HepG2 (cell line): ENCODE data around the gene ATP13A1. TPM values are rescaled to one million over a fixed set of nuclear protein-coding genes. Genes with fewer than 3 reads are reported as not detected.

Experiments used
- CCAR2 ChIP-seq: fragments of 200-400 bp; formaldehyde crosslinking; optimal IDR thresholded peaks from 2 replicates; pipeline ENCODE3; 2018; ENCODE audit warnings: low read depth, mild to moderate bottlenecking, low read length, moderate library complexity
- EEA1 ChIP-seq: sonication (generic); formaldehyde crosslinking; IDR thresholded peaks from 2 replicates; pipeline ENCODE4 v1.5.1; 2020; ENCODE audit warnings: mild to moderate bottlenecking, missing genetic modification reagents, borderline replicate concordance
- MAFG ChIP-seq: sonication (generic); formaldehyde crosslinking; IDR thresholded peaks from 2 replicates; pipeline ENCODE4 v1.5.1; 2020; ENCODE audit warnings: mild to moderate bottlenecking, missing genetic modification reagents
- MEF2D ChIP-seq: sonication (generic); formaldehyde crosslinking; IDR thresholded peaks from 2 replicates; pipeline ENCODE4 v1.5.1; 2020; ENCODE audit warnings: mild to moderate bottlenecking, missing genetic modification reagents
- NKX3-1 ChIP-seq: sonication (generic); formaldehyde crosslinking; IDR thresholded peaks from 2 replicates; pipeline ENCODE4 v1.5.0; 2020; ENCODE audit warnings: missing genetic modification reagents
- SAFB2 ChIP-seq: sonication (generic); formaldehyde crosslinking; IDR thresholded peaks from 2 replicates; pipeline ENCODE4 v1.5.1; 2020; ENCODE audit warnings: missing genetic modification reagents, low read depth, mild to moderate bottlenecking, borderline replicate concordance
- SALL1 ChIP-seq: sonication (generic); formaldehyde crosslinking; IDR thresholded peaks from 2 replicates; pipeline ENCODE4 v1.8.0; 2022; ENCODE audit warnings: mild to moderate bottlenecking, missing genetic modification reagents
- STAG1 ChIP-seq: sonication (generic); formaldehyde crosslinking; IDR thresholded peaks from 2 replicates; pipeline ENCODE4 v1.4.0; 2020; ENCODE audit warnings: missing genetic modification reagents
- TOPORS ChIP-seq: sonication (generic); formaldehyde crosslinking; IDR thresholded peaks from 2 replicates; pipeline ENCODE4 v1.8.0; 2023; ENCODE audit warnings: mild to moderate bottlenecking, missing genetic modification reagents
- ZFP36 ChIP-seq: fragments of 150-350 bp; IDR thresholded peaks from 2 replicates; pipeline ENCODE4 v1.6.1; 2018; ENCODE audit warnings: borderline replicate concordance, low read length, low read depth; ENCODE audit not compliant: partially characterized antibody
- ZNF549 ChIP-seq: sonication (generic); formaldehyde crosslinking; IDR thresholded peaks from 2 replicates; pipeline ENCODE4 v1.5.0; 2020; ENCODE audit warnings: missing genetic modification reagents
- ZNF569 ChIP-seq: sonication (generic); formaldehyde crosslinking; IDR thresholded peaks from 2 replicates; pipeline ENCODE4 v1.5.0; 2020; ENCODE audit warnings: mild to moderate bottlenecking, missing genetic modification reagents, moderate library complexity, borderline replicate concordance
- ZSCAN20 ChIP-seq: sonication (generic); formaldehyde crosslinking; IDR thresholded peaks from 2 replicates; pipeline ENCODE4 v1.4.0; 2020; ENCODE audit warnings: missing genetic modification reagents, mild to moderate bottlenecking, borderline replicate concordance
- polyA plus RNA-seq, 8 experiments: library from polyadenylated mRNA; depleted of rRNA in 3 of 8; stranded (reverse) in 7 of 8; unstranded in 1 of 8; fragments of >200 nt; fragmentation: Illumina TruSeq in 4 of 8; extraction: Trizol in 4 of 8; gene quantifications; 2 replicates each; pipeline versions ENCODE4 v1.2.1 to v1.2.3, GENCODE V29; 2011 to 2016; ENCODE audit warnings: low read depth in 4 of 8, missing spikeins in 1 of 8, mixed read lengths in 1 of 8; ENCODE audit not compliant: insufficient read depth in 1 of 8
- total RNA-seq, 5 experiments: library from RNA; depleted of rRNA; stranded (reverse); fragments of >200 nt; fragmentation: Illumina TruSeq; extraction: Trizol; gene quantifications; 2 replicates each; pipeline ENCODE4 v1.2.3, GENCODE V29; 2016; ENCODE audit warnings: low read depth in 1 of 5
- TF ChIP-seq, protein P1 (sequence below): sonication (generic); formaldehyde crosslinking; IDR thresholded peaks from 2 replicates; pipeline ENCODE4 v1.4.0; 2020; ENCODE audit warnings: missing genetic modification reagents
- TF ChIP-seq, protein P2 (sequence below): sonication (generic); formaldehyde crosslinking; IDR thresholded peaks from 2 replicates; pipeline ENCODE4 v1.5.1; 2020; ENCODE audit warnings: missing genetic modification reagents, mild to moderate bottlenecking, borderline replicate concordance
- TF ChIP-seq, protein P3 (sequence below): sonication (generic); formaldehyde crosslinking; IDR thresholded peaks from 2 replicates; pipeline ENCODE4 v1.4.0; 2020; ENCODE audit warnings: missing genetic modification reagents; ENCODE audit errors: not compliant biosample characterization
- TF ChIP-seq, protein P4 (sequence below): sonication (generic); formaldehyde crosslinking; IDR thresholded peaks from 2 replicates; pipeline ENCODE4 v1.5.1; 2020; ENCODE audit warnings: mild to moderate bottlenecking, missing genetic modification reagents

ATP13A1 gene
- total and polyA plus RNA-seq, 2 of the 13 experiments (the other 11 are each of a cell fraction or from before 2014, with no cell fraction given) = 23.2 to 41.7 TPM

DNA sequence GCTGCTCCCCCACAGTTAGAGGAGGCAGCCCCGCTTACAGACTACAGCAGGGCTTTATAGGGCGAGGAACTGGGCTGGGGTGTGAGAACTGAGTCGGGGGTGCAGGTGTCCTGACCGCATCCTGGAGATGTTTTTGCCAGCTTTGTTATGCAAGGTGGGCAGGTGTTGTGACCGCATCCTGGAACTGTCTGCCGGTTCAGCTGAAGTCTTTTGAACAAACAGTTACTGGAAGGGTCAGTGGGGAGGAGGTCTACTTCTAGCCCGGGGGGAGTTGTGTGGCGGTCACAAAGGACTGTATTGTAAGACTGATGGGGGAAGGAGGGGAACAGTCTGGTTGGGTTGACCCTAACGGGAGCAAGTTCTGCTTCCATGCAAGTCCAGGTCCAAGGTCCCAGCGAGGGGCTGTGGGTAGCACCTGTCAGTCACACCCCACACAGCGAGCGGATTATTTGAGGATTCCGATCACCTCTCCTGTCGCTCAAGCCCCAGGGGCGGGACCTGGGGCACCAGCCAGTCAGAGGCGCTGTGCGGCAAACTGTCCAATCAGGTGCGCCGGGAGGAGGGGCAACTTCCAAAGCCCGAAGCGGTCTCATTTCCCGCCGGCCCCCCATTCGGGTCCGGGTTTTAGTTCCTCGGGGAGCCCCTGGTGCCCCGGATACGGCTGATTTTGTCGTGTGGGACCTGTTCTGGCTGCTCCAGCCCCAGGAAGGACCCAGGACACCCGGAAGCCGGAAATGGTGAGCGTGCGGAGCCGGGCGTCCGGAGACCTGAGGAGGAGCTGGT lies 4.9 kb upstream of the ATP13A1 start, which contains the start of gene ZNF101 (continued):
- no peak for TF ChIP-seq ZNF569
- TF ChIP-seq, protein P1, sequence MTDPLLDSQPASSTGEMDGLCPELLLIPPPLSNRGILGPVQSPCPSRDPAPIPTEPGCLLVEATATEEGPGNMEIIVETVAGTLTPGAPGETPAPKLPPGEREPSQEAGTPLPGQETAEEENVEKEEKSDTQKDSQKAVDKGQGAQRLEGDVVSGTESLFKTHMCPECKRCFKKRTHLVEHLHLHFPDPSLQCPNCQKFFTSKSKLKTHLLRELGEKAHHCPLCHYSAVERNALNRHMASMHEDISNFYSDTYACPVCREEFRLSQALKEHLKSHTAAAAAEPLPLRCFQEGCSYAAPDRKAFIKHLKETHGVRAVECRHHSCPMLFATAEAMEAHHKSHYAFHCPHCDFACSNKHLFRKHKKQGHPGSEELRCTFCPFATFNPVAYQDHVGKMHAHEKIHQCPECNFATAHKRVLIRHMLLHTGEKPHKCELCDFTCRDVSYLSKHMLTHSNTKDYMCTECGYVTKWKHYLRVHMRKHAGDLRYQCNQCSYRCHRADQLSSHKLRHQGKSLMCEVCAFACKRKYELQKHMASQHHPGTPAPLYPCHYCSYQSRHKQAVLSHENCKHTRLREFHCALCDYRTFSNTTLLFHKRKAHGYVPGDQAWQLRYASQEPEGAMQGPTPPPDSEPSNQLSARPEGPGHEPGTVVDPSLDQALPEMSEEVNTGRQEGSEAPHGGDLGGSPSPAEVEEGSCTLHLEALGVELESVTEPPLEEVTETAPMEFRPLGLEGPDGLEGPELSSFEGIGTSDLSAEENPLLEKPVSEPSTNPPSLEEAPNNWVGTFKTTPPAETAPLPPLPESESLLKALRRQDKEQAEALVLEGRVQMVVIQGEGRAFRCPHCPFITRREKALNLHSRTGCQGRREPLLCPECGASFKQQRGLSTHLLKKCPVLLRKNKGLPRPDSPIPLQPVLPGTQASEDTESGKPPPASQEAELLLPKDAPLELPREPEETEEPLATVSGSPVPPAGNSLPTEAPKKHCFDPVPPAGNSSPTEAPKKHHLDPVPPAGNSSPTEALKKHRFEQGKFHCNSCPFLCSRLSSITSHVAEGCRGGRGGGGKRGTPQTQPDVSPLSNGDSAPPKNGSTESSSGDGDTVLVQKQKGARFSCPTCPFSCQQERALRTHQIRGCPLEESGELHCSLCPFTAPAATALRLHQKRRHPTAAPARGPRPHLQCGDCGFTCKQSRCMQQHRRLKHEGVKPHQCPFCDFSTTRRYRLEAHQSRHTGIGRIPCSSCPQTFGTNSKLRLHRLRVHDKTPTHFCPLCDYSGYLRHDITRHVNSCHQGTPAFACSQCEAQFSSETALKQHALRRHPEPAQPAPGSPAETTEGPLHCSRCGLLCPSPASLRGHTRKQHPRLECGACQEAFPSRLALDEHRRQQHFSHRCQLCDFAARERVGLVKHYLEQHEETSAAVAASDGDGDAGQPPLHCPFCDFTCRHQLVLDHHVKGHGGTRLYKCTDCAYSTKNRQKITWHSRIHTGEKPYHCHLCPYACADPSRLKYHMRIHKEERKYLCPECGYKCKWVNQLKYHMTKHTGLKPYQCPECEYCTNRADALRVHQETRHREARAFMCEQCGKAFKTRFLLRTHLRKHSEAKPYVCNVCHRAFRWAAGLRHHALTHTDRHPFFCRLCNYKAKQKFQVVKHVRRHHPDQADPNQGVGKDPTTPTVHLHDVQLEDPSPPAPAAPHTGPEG = no peak
- no peak for TF ChIP-seq STAG1 (CRISPR knock-in tag)
- no peak for TF ChIP-seq EEA1 (CRISPR knock-in tag)
- peak; percentile 52 for TF ChIP-seq CCAR2
- TF ChIP-seq ZNF549 = no peak
- peak; percentile 43; the same call in 1 of the 2 replicates for TF ChIP-seq TOPORS
- no peak for TF ChIP-seq SAFB2 (CRISPR knock-in tag)
- TF ChIP-seq ZFP36 = no peak
- peak; percentile 71 for TF ChIP-seq SALL1 (CRISPR knock-in tag)
- TF ChIP-seq MEF2D = no peak; the same call in 1 of the 2 replicates
- TF ChIP-seq ZSCAN20 = peak; percentile 24; the same call in 1 of the 2 replicates
- no peak for TF ChIP-seq MAFG
- TF ChIP-seq, protein P2, sequence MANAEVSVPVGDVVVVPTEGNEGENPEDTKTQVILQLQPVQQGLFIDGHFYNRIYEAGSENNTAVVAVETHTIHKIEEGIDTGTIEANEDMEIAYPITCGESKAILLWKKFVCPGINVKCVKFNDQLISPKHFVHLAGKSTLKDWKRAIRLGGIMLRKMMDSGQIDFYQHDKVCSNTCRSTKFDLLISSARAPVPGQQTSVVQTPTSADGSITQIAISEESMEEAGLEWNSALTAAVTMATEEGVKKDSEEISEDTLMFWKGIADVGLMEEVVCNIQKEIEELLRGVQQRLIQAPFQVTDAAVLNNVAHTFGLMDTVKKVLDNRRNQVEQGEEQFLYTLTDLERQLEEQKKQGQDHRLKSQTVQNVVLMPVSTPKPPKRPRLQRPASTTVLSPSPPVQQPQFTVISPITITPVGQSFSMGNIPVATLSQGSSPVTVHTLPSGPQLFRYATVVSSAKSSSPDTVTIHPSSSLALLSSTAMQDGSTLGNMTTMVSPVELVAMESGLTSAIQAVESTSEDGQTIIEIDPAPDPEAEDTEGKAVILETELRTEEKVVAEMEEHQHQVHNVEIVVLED (CRISPR knock-in tag) = peak; percentile 58; the same call in 1 of the 2 replicates
- no peak for TF ChIP-seq NKX3-1
- TF ChIP-seq, protein P3, sequence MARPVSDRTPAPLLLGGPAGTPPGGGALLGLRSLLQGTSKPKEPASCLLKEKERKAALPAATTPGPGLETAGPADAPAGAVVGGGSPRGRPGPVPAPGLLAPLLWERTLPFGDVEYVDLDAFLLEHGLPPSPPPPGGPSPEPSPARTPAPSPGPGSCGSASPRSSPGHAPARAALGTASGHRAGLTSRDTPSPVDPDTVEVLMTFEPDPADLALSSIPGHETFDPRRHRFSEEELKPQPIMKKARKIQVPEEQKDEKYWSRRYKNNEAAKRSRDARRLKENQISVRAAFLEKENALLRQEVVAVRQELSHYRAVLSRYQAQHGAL (CRISPR knock-in tag) = no peak
- TF ChIP-seq, protein P4, sequence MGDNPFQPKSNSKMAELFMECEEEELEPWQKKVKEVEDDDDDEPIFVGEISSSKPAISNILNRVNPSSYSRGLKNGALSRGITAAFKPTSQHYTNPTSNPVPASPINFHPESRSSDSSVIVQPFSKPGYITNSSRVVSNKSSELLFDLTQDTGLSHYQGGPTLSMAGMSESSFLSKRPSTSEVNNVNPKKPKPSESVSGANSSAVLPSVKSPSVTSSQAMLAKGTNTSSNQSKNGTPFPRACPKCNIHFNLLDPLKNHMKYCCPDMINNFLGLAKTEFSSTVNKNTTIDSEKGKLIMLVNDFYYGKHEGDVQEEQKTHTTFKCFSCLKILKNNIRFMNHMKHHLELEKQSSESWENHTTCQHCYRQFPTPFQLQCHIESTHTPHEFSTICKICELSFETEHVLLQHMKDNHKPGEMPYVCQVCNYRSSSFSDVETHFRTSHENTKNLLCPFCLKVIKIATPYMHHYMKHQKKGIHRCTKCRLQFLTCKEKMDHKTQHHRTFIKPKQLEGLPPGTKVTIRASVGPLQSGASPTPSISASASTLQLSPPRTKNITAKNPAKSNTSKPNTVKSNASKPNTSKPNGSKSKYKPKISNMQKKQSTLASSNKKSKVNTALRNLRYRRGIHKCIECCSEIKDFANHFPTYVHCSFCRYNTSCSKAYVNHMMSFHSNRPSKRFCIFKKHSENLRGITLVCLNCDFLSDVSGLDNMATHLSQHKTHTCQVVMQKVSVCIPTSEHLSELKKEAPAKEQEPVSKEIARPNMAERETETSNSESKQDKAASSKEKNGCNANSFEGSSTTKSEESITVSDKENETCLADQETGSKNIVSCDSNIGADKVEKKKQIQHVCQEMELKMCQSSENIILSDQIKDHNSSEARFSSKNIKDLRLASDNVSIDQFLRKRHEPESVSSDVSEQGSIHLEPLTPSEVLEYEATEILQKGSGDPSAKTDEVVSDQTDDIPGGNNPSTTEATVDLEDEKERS (CRISPR knock-in tag) = peak; percentile 53; the same call in 1 of the 2 replicates
